Limb (tissue), 2 donors: ENCODE data around the gene CORO1C.

ENCODE experiments used
- DNase-seq, 2 donors: peaks; one replicate each; pipeline ENCODE4 v3.0.0-alpha.2; 2016; ENCODE audit errors: extremely low spot score in 2 of 2

The CORO1C gene

GRCh38 chr12:108600702-108601007 is 130.7 kb downstream of the CORO1C start:
- DNase-seq, result no peak

GRCh38 chr12:108599948-108600701 is 131.2 kb downstream of the CORO1C start:
- DNase-seq, result no peak

- no peak for DNase-seq
Observed at GRCh38 chr12:108599541-108599940, 131.8 kb downstream of the CORO1C start.

- no peak for DNase-seq
Observed at GRCh38 chr12:108598553-108599250, 132.6 kb downstream of the CORO1C start.

GRCh38 chr12:108597559-108598471 is 133.5 kb downstream of the CORO1C start, which contains the start of gene TMEM119:
Gene TMEM119, minus strand, starts transcription at chr12:108598084. Its CDS starts 5,701 bp downstream, at chr12:108592383.
- peak; percentile 75 to 77 for DNase-seq

GRCh38 chr12:108596854-108597558 is 134.3 kb downstream of the CORO1C start:
- DNase-seq, result no peak

- DNase-seq, result no peak
Observed at GRCh38 chr12:108595711-108596647, 135.3 kb downstream of the CORO1C start.
